C1 segment of cervical spinal cord (tissue), 14 donors: ENCODE results near the gene HSDL1.

Source experiments
- DNase-seq, 14 donors: peaks; one replicate each; lab custom pipeline; 2025; lab: John Stamatoyannopoulos, UW

HSDL1 gene

DNA sequence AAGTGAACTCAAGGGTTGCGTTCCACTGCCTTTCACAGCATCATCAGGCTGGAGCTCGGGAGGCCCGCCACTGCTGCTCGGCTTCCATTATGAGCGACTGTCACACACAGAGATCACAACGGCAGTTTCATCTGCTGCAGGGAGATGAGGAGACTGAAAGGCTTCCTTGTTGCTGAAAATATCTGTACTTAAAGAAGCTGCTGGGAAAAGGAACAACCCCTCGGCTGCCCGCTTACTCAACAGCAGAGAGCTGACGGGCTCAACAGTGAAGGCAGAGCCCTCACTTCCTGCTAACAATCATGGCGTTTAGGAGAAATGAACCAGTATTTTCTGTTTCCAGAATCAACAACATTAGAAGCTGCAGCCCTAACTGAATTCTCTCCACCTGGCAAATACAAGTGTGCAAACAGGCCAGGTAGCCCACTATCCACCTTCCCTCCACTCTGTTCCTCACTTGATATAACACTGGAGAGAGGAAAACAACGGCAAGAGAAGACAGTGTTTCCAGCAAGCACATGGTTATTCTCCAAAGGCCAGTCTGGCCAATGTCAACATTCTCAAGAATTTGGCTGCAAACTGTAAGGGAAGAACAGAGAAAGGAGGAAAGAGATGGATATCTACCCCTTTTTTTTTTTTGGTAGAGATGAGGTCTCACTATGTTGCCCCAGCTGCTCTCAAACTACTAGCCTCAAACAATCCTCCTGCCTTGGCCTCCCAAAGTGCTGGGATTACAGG is 62.0 kb downstream of the HSDL1 start:
- peak in 3 of 14 donors; percentile 21 to 26 (median 26) for DNase-seq

- DNase-seq: no peak
Observed at GRCh38 chr16:84082110-84082509, 62.9 kb downstream of the HSDL1 start.

- no peak for DNase-seq
Observed at GRCh38 chr16:84081446-84081989, 63.5 kb downstream of the HSDL1 start.

DNA sequence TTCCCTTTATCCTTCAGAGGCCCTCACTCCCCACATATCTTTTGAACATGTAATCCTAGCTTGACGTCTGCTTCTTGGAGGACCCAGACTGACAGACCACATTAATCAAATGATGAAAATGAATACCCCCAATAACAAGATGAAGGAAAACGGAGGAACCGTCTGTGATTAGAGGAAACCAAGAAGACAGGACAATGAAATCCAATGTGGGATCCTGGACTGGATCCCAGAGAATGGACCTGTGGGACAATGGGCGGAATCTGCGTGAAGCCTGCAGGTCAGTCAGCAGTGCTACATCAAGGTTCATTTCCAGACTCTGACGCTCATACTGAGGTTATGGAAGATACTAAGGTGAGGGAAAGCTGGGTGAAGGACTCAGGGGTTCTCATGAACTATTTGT is 64.2 kb downstream of the HSDL1 start:
- no peak for DNase-seq

- no peak for DNase-seq
Observed at GRCh38 chr16:84080378-84080777, 64.6 kb downstream of the HSDL1 start.

- DNase-seq: no peak
Observed at GRCh38 chr16:84079664-84080063, 65.3 kb downstream of the HSDL1 start.

GRCh38 chr16:84075376-84075775 is 69.6 kb downstream of the HSDL1 start:
- DNase-seq: no peak

GRCh38 chr16:84074721-84075120 is 70.3 kb downstream of the HSDL1 start:
- DNase-seq: no peak
